NB4 (cell line): Measurements from ENCODE around the gene CDC42EP4.

Experiments
- DNase-seq: peaks from one replicate; pipeline ENCODE4 v3.0.0; 2010; ENCODE audit warnings: low read depth
- H3K4me3 ChIP-seq: one replicate; pipeline ENCODE4 v1.5.1; 2011; ENCODE audit warnings: mild to moderate bottlenecking, low read depth, low read length, moderate library complexity
- MYC ChIP-seq: IDR thresholded peaks from 2 replicates; pipeline ENCODE4 v1.6.1; 2011; ENCODE audit warnings: low read depth, low read length
- POLR2A ChIP-seq: IDR thresholded peaks from 2 replicates; pipeline ENCODE4 v1.6.1; 2011; ENCODE audit warnings: mild to moderate bottlenecking; ENCODE audit not compliant: insufficient read length; ENCODE audit errors: extremely low read depth
- TF ChIP-seq, protein P1 (sequence below): IDR thresholded peaks from 2 replicates; pipeline ENCODE4 v1.6.1; 2011; ENCODE audit warnings: low read depth, low read length
- TF ChIP-seq, protein P2 (sequence below): IDR thresholded peaks from one replicate; pipeline ENCODE4 v1.5.1; 2012; ENCODE audit warnings: low read depth, low read length

Gene CDC42EP4

DNA sequence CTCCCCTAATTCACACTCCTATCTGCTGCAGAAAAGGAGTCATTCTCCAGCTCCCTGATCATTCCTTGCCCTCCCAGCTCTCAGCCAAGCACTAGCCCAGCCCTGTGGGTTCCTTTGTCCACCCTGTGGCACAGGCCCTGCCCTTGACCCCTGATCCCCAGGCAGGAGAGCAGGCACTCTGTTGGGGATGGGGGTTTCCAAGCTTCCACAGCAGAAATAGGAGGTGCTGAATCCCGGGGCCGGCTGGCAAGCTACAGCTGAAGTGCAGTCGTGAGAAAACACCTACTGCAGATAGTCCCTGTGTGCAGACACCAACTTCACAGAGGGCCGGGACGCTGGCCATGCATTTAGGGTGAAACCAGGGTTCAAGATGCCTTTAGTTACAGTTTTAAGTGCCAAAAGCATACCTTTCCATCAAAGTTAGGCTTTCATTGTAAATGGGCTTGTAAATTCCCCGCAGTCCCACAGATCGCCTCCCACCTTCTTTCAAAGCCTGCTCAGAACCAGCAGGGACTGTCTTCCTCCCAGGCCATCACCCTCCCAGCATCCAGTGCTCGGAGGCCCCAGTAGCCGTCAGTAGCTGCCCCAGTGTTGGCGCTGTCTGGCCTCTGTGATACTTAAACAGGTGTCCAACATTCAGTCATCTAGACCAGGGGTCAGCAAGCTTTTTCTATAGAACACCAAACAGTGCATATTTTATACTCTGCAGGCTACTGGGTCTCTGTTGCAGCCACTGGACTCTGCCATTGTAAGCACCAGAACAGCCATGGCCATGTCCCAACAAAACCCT, 60.8 kb downstream of the CDC42EP4 start:
- DNase-seq, result no peak
- H3K4me3 ChIP-seq, result no peak overlapping the region
- TF ChIP-seq POLR2A (no peak), MYC (no peak)
- TF ChIP-seq, protein P1, sequence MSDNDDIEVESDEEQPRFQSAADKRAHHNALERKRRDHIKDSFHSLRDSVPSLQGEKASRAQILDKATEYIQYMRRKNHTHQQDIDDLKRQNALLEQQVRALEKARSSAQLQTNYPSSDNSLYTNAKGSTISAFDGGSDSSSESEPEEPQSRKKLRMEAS, result no peak
- TF ChIP-seq, protein P2, sequence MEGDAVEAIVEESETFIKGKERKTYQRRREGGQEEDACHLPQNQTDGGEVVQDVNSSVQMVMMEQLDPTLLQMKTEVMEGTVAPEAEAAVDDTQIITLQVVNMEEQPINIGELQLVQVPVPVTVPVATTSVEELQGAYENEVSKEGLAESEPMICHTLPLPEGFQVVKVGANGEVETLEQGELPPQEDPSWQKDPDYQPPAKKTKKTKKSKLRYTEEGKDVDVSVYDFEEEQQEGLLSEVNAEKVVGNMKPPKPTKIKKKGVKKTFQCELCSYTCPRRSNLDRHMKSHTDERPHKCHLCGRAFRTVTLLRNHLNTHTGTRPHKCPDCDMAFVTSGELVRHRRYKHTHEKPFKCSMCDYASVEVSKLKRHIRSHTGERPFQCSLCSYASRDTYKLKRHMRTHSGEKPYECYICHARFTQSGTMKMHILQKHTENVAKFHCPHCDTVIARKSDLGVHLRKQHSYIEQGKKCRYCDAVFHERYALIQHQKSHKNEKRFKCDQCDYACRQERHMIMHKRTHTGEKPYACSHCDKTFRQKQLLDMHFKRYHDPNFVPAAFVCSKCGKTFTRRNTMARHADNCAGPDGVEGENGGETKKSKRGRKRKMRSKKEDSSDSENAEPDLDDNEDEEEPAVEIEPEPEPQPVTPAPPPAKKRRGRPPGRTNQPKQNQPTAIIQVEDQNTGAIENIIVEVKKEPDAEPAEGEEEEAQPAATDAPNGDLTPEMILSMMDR, result no peak

DNA sequence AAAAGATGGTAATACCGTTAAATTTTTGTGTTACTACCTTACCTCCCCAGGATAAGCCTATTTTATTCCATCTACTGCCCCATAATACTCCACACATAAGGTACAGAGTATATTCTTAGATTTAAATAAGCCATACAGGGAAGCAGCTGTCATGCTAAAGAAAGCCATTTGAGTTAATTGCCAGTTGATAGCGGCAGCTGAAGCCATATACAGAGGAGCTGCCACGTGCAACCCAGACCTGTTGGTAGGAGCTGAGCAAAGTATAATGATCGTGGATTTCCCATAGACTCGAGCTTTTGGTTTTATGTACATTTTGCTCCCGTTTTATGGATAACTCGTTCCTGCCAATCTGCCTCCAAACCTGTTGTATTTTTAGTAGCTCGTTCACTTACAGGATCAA, 62.1 kb downstream of the CDC42EP4 start:
- TF ChIP-seq, protein P1, result no peak
- TF ChIP-seq, protein P2, result no peak
- TF ChIP-seq MYC (no peak), POLR2A (no peak)
- no peak overlapping the region for H3K4me3 ChIP-seq
- no peak for DNase-seq

DNA sequence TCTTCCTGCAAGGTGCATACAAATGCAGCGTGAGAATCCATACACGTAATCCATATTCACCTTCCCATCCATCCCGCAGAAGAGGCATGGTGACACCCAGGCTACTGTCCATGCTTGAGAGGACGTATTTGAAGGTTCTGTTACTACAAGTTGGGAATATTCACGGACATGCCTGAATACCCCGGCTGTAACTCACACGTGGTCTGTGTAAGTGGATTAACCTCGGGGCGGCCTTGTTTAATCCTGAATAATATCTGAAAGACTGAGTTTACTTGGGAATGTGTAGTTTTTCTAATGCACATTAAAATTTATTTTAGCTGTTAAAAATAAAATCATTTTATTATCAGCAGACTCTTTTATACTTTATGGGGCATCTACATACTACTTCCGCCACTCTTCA, 63.3 kb downstream of the CDC42EP4 start:
- TF ChIP-seq MYC (no peak), POLR2A (no peak)
- TF ChIP-seq, protein P1, result no peak
- TF ChIP-seq, protein P2, result no peak
- no peak for DNase-seq
- no peak overlapping the region for H3K4me3 ChIP-seq

DNA sequence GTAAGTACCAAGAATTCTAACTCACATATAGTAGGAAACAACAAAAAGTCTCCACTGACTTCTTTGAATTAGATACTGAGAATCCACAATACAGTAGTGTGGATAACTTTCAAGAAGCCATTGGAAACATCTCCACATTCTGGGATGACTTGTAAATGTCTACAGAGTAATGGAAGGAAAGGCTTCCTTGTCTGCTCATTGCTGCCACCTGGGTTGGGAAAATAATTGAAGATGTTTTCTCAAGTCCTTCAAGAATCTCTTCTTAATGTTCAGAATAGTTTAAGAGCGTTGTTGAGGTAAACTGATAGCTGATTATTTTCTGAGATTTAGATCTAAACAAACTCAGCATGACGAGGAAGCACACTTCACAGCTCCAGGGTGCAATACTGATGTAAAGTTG, 64.1 kb downstream of the CDC42EP4 start:
- H3K4me3 ChIP-seq, result no peak overlapping the region
- no peak for TF ChIP-seq POLR2A
- TF ChIP-seq, protein P1, result no peak
- TF ChIP-seq MYC, result no peak
- TF ChIP-seq, protein P2, result no peak
- DNase-seq, result no peak

DNA sequence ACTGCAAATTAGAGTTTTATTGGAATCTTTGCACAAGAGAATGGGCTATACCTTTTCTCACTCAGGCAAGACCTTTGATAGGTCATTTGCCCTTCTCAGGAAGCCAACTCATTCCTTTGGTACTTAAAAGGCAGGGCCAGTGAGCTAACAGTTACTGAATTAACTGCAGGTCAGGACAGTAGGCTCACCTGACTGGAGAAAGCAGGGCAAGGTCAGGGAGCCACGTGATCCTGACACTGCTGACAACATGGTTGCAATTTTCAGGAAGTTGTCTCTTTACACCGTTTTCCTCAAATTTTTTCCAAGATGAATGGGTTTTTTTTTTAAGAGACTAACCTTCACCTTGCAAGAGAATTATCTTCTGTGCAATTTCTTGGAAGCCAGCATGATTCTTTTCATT, 71.2 kb downstream of the CDC42EP4 start:
- no peak overlapping the region for H3K4me3 ChIP-seq
- TF ChIP-seq, protein P1, result no peak
- TF ChIP-seq, protein P2, result no peak
- no peak for DNase-seq
